T-helper 1 cell (primary cell): ENCODE data around the gene SV2A.
"Not testable (repeated sequence)": the region's sequence is repeated elsewhere in the genome, so short reads cannot be mapped to it uniquely, and the experiment has no call there.

Source experiments
- DNase-seq, 5 donors: peaks; one replicate each; pipeline ENCODE4 v3.0.0-alpha.2; 2012 to 2020
- total RNA-seq, 4 donors: gene quantifications; one replicate each; lab custom pipeline; 2026; lab: John Stamatoyannopoulos, UW

Gene SV2A, protein sequence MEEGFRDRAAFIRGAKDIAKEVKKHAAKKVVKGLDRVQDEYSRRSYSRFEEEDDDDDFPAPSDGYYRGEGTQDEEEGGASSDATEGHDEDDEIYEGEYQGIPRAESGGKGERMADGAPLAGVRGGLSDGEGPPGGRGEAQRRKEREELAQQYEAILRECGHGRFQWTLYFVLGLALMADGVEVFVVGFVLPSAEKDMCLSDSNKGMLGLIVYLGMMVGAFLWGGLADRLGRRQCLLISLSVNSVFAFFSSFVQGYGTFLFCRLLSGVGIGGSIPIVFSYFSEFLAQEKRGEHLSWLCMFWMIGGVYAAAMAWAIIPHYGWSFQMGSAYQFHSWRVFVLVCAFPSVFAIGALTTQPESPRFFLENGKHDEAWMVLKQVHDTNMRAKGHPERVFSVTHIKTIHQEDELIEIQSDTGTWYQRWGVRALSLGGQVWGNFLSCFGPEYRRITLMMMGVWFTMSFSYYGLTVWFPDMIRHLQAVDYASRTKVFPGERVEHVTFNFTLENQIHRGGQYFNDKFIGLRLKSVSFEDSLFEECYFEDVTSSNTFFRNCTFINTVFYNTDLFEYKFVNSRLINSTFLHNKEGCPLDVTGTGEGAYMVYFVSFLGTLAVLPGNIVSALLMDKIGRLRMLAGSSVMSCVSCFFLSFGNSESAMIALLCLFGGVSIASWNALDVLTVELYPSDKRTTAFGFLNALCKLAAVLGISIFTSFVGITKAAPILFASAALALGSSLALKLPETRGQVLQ
- 2.9 to 5.8 (median 5.2) reads per million in 4 donors for total RNA-seq

DNA sequence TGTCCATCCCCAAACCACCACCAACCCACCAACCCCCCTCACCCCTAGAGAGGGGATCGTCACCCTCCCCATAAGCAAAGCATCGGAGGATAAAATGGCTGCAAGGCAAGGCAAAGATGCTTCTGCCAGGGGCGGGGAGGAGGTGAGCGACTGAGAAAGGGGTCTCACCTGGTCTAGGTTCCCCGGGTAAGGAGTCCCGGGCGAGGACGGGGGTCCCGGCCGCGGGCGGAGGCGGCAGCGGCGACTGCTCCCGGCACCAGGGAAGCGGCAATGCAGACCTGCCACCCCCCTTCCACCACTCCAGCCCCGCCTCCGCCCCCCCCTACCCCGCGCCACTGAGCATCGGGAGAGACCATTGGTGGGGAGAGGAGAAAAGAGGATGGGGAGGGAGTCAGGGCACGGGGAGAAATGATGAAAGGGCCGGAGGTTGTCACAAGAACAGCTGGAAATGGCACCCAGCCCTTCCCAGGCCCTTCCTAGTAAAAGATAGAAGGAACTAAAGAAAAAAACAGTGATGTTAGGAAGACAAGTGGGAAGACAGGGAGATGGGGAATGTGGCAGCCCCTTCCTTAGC is at the start of gene SV2A:
SV2A (minus strand) TSS at position 274 of the 574 bp plus-strand sequence. CDS start 4,004 bp downstream, outside the sequence.
- DNase-seq = peak; percentile 20 to 50 (median 32)

DNA sequence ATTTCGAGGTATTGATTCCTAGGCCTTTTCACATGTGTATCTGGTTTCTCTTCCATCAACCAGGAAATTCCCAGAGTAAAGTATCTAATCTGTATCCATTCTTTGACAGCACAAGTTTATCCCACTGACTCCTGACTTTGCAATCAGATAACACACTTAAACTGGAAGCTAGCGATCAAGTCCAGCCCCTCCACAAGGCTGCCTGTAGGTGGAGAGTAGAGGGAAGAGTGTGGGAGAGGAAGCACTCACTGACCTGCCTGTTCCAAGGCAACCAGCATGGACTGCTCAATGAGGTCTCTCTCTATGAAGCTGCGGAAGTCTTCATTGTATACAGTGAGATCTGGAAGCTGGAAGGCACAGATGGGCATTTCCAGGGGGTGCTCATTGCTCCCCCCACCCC is 49.4 kb upstream of the SV2A start:
- no peak for DNase-seq

- no peak for DNase-seq
Observed at GRCh38 chr1:149966405-149966804, 48.8 kb upstream of the SV2A start.

DNA sequence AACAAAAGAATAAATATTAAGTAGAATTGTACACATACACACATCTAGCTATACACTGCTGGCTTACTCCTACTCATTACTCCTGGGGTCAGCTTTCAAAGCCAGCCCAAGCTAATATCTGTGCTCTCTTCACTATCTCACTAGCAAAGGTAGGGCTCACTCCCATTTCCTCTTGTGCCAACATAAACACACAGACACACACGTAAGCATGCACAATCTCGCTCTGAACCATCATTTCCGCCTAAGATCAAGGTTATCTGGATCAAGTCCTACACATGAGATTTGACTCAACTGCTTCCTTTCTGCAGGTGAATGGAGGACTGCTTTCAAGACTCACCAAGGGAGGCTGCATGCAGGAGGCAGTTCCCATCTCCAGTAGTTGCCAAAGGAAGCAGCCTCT is 47.8 kb upstream of the SV2A start:
- DNase-seq = peak in 1 of 5 donors; percentile 39

GRCh38 chr1:149963358-149963757 is 45.7 kb upstream of the SV2A start:
- no peak for DNase-seq

- no peak for DNase-seq
Observed at GRCh38 chr1:149962736-149963135, 45.1 kb upstream of the SV2A start.

GRCh38 chr1:149962039-149962647 is 44.5 kb upstream of the SV2A start:
- peak in 4 of 5 donors; percentile 16 to 72 (median 24) for DNase-seq

DNA sequence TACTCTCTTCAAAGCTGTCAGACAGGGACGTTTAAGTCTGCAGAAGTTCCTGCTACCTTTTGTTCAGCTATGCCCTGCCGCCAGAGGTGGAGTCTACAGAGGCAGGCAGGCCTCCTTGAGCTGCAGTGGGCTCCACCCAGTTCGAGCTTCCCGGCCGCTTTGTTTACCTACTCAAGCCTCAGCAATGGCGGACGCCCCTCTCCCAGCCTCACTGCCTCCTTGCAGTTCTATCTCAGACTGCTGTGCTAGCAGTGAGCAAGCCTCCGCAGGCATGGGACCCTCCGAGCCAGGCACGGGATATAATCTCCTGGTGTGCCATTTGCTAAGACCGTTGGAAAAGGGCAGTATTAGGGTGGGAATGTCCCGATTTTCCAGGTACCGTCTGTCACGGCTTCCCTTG is 39.9 kb upstream of the SV2A start:
- not testable (repeated sequence) for DNase-seq

DNA sequence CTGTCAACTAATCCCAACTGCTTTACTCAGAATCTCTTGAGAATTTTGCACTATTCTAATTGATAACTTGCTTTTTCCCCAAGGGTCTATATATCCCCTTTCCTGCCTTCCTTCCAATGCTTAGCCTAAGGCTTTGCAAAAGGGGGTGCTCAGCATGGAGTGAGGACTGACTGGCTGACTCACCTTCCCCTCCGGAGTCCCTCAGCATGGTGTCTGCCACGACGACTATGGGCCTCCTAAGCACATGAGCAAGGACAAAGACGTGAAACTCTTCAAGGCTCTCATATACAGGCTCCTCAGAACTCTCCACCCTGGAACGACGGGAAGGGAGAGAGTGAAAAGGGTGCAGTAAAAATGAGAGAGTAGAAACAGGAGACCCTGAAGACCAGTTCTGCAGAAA is 32.3 kb upstream of the SV2A start:
- no peak for DNase-seq

DNA sequence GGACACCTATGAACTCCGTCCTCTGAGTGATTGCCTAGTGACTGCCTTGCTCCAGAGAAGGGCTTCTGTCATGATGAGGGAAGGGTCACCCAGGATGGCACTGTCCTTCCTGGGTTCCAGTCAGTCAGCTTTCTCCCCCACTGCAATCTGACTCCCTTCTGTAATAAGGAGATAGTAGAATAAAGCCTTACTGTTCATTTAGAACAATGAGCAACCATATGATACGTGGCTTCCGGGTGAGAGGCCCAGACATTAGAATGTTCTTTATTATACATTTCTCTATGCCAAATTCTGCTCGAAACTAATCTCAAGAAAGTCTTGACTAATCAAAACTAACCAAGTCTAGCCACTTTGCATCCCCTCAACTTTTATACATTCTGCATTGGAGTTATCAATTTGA is 27.6 kb upstream of the SV2A start:
- no peak for DNase-seq

DNA sequence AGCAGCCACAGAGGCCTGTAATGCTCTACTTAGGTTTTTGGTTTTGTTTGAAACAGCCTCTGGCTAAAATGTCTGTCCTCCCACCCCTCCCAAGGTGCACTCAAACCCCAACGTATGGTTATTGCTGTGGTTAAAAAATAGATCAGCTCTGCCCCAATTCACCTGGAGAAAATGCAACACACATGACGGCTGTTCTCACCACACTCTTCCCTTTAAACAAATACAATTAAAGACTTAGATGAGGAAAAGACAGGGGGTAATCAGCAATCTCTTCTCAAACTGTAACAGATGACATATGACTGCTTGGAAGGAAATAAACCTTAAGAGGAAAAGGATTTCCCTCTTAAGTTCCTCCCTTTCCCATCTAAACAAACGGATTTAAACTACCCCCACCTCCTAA is 25.2 kb upstream of the SV2A start:
- DNase-seq = no peak

DNA sequence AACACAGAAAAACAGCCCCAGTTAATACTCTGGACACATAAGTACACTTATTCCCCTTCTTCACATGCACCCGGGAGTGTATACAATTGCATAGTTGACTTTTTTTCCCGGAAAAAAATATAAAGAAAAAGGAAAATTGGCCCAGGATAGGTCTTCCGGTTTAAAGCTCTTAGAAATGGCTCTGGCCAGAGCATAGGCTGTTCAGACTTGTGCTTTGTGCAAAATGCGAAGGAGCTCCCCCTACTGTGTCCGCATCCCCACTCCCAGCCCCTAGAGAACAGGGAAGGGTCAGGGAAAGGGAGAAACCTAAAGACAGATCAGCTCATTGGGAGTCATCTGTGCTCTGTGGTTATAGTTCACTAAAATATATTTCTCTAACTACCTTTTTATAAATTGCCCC is 24.6 kb upstream of the SV2A start:
- no peak for DNase-seq

- DNase-seq = no peak
Observed at GRCh38 chr1:149940427-149940826, 22.8 kb upstream of the SV2A start.

GRCh38 chr1:149938668-149939003 is 21.0 kb upstream of the SV2A start:
- DNase-seq = not testable (repeated sequence)

- no peak for DNase-seq
Observed at GRCh38 chr1:149937759-149938158, 20.1 kb upstream of the SV2A start.

DNA sequence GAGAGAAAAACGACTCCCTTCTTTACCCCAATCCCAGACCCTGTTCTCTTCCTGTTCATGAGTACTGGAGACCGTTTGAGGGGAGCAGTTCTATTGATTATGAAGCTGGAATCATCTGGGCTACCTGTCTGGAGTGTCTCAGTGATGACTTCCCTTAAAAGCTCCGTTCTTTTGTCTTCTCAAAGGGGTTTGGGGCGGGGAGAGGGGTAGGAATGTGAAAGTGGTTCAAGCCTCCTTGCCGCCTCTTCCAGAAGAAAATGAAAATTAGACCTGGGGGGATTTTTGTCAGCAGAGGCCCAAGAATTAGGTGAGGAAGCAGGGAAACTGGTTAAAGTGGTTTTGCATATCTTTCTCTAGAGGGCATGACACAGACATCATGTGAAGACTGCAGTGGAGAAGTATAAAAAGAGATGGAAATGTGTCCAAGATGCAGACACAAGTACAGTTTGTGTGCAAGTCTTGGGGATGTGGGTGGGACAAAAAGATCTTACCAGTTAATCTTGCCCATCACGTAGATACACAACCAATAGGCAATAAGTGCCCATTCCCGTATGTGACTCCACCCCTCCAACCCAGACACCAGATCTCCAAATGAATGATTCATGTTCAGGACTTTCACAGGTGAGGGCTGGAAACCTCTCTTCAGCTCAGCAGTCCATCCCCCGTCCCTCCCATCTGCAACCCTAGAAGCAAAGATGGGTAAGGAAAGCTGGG is 19.5 kb upstream of the SV2A start:
- no peak for DNase-seq

DNA sequence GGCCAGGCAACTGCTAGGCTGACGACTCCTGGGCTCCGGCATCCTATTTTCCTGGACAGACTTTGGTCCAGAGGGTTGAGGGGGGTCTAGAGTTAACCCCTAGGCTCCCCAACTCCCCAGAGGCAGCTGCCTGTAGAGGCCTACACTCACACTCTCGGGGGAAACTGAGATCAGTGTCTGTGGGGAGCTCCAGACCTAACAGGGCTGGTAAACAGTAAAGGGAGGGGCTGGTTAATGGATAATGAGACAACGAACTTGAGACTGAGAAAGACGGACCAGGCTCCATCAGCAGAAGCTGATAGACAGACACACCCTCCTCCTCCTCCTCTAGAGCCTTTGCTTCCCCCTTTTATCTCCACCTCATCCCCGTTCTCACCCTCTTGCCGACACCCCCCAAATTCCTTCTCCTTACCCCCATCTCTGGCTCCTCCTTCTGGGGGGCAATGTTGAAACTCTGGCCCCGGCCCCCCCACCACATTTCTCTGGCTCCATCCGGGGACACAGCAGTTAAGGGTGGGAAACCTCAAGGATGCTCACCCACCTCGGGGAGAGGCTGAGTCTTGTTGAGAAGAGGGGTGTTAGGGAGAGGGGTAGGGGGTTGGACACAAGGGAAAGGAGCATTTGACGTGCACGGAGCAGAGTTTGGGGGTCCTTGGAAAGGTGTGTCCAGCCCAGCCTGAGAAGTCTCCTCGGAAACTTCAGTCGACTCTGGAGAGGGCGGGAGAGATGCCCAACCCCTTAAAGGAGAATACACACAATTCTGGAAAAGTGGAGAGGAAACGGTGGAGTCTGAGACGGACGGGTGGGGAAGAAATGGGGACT is 18.7 kb upstream of the SV2A start, which contains the start of gene MTMR11:
MTMR11 (minus strand) TSS at position 710 of the 822 bp plus-strand sequence; CDS start at position 478, 232 bp downstream.
- DNase-seq = no peak

GRCh38 chr1:149934356-149934755 is 16.7 kb upstream of the SV2A start:
- DNase-seq = no peak

DNA sequence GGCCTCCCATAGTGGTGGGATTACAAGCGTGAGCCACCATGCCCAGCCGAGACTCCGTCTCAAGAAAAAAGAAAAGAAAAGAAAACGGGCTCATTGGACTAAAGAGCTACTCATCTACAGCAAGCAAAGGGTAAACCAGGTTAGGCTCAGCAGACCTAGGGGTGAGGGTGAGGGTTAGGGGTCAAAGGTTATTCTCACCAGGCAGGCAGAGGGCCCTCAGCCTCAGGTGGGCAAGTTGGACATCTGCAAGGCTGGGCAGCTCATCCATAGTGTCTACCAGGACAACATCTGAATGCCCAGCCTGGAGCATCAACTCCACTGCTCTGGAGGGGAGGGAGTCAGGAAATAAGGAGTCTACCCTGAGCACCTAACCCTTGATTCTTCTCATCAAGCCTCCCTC is 15.6 kb upstream of the SV2A start:
- DNase-seq = no peak

DNA sequence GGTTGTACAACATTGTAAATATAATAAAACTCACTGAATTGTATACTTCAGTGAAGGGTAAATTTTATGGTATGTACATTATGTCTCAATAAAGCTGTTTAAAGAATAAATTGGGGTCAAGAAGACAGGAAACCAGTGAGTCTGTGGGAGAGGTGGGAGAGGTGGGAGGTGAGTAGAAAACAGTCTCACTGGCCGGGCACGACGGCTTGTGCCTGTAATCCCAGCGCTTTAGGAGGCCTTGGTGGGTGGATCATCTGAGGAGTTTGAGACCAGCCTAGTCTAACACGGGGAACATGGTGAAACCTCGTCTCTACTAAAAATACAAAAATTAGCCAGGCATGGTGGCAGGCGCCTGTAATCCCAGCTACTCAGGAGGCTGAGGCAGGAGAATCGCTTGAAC is 14.8 kb upstream of the SV2A start:
- no peak for DNase-seq

- peak in 1 of 5 donors; percentile 23 for DNase-seq
Observed at GRCh38 chr1:149931212-149931790, 13.7 kb upstream of the SV2A start.
